NB4 (cell line): Measurements from ENCODE around the gene CLPTM1.

Experiments
- DNase-seq: peaks from one replicate; pipeline ENCODE4 v3.0.0; 2010; ENCODE audit warnings: low read depth
- H3K4me3 ChIP-seq: one replicate; pipeline ENCODE4 v1.5.1; 2011; ENCODE audit warnings: mild to moderate bottlenecking, low read depth, low read length, moderate library complexity
- CTCF ChIP-seq: IDR thresholded peaks from one replicate; pipeline ENCODE4 v1.5.1; 2012; ENCODE audit warnings: low read depth, low read length
- MYC ChIP-seq: IDR thresholded peaks from 2 replicates; pipeline ENCODE4 v1.6.1; 2011; ENCODE audit warnings: low read depth, low read length
- POLR2A ChIP-seq: IDR thresholded peaks from 2 replicates; pipeline ENCODE4 v1.6.1; 2011; ENCODE audit warnings: mild to moderate bottlenecking; ENCODE audit not compliant: insufficient read length; ENCODE audit errors: extremely low read depth
- TF ChIP-seq, protein P1 (sequence below): IDR thresholded peaks from 2 replicates; pipeline ENCODE4 v1.6.1; 2011; ENCODE audit warnings: low read depth, low read length

The CLPTM1 gene

DNA sequence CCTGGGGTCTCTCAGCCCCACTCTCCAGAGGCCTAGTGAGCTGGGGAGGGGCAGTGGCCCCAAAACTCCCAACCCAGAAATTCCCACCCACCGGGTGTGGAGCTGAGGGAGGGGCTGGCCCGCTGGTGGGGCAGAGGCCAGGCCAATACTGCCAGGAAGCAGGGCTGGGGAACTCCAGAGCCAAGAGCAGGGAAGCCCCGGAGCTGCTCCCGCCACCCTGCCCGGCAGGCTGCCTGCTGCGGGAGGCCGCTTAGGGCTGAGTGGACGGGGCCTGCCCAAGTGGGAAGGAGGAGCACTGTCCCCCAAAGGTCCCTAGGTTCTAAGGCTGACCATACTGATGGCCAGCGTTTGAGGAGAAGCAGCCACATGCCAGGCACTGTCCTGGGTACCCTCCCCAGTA is 33.1 kb downstream of the CLPTM1 start:
- DNase-seq = no peak
- H3K4me3 ChIP-seq = no peak overlapping the region
- TF ChIP-seq POLR2A = no peak
- TF ChIP-seq, protein P1, sequence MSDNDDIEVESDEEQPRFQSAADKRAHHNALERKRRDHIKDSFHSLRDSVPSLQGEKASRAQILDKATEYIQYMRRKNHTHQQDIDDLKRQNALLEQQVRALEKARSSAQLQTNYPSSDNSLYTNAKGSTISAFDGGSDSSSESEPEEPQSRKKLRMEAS = no peak
- TF ChIP-seq MYC = no peak
- no peak for TF ChIP-seq CTCF

DNA sequence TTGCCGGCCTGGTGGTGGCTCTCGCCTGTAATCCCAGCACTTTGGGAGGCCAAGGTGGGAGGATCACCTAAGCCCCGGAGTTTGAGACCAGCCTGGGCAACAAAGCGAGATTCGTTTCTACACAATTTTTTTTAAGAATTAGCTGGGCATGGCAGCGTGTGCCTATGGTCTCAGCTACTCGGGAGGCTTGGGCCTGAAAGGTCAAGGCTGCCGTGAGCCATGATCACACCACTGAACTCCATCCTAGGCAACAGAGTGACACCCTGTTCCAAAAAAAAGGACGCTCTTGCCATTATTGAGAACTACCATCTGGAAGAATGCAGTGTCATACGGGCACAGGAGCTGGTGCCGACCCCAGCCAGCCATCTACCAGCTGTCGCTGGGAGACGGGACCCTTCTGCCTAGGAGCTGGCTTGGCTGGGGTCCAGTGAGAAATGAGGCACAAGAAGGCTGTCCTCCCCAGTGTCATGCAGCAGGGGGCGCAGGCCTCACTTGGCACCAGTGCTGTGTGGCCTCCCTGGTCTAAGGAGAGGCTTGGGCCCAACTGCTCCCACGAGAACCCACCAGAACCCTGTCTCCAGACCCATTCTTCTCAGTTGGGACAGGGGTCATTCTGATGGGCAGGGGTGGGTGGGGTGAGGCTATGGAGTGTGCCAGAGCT is 33.8 kb downstream of the CLPTM1 start:
- no peak overlapping the region for H3K4me3 ChIP-seq
- TF ChIP-seq, protein P1 = no peak
- TF ChIP-seq POLR2A = no peak
- TF ChIP-seq CTCF = peak; percentile 54
- no peak for TF ChIP-seq MYC
- peak; percentile 48 for DNase-seq

DNA sequence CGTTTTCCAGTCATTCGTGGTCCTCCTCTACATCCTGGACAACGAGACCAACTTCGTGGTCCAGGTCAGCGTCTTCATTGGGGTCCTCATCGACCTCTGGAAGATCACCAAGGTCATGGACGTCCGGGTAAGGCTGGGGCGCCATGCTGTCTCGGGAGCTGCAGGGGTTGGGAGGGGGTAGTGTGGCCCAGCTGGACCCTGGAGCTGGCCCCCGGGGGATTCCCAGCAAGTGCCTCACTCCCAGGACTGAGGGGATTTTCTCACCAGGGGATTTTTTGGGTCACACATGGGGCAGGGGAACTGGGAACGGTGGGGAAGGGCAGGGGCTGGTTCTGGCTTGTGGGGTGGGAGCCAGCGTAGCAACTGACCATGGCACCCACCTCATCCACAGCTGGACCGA is 35.3 kb downstream of the CLPTM1 start:
- TF ChIP-seq POLR2A (no peak), CTCF (no peak), MYC (no peak)
- TF ChIP-seq, protein P1 = no peak
- no peak for DNase-seq
- no peak overlapping the region for H3K4me3 ChIP-seq

DNA sequence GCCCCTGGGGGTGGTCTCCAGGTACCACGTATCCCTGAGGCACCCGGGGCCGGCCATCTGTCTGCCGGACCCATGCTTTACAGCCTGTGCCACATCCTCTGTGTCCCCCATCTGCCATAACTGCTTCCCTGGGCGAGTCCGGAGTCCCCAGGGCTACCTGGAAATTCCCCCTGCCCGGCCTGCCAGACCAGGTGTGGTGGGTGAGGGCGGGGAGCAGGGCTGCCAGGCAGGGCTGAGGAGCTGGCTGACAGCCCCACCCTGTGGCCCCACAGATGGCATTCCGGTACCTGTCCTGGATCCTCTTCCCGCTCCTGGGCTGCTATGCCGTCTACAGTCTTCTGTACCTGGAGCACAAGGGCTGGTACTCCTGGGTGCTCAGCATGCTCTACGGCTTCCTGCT is 35.8 kb downstream of the CLPTM1 start:
- H3K4me3 ChIP-seq = no peak overlapping the region
- no peak for DNase-seq
- TF ChIP-seq CTCF = no peak
- no peak for TF ChIP-seq POLR2A
- TF ChIP-seq MYC = no peak
- TF ChIP-seq, protein P1 = no peak

DNA sequence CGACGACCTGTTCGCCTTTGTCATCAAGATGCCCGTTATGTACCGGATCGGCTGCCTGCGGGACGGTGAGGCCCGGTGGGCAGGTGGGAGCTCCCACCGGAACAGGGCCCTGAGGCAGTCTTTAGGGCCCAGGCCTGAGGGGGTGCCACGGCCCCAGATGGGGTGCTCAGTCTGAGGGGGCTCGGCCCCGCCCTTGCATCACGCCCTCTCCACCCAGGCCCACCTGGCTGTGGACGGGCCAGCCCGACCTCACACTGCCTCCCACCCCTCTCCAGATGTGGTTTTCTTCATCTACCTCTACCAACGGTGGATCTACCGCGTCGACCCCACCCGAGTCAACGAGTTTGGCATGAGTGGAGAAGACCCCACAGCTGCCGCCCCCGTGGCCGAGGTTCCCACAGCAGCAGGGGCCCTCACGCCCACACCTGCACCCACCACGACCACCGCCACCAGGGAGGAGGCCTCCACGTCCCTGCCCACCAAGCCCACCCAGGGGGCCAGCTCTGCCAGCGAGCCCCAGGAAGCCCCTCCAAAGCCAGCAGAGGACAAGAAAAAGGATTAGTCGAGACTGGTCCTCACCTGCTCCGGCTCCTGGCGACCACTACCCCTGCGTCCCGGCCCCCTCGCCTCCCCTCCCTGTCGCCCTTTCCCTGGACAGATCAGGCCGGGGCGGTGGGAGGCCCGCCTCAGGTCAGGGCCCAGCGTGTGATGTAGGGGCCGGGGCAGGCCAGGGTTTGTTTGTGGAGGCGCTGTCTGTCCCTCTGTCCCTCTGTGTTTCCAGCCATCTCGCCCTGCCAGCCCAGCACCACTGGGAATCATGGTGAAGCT is 37.4 kb downstream of the CLPTM1 start:
- H3K4me3 ChIP-seq = no peak overlapping the region
- TF ChIP-seq, protein P1 = no peak
- TF ChIP-seq CTCF = no peak
- no peak for TF ChIP-seq MYC
- TF ChIP-seq POLR2A = no peak
- no peak for DNase-seq
